Liver (tissue), 9 donors: Measurements from ENCODE around the gene CRYGS. TPM values are rescaled to one million over a fixed set of nuclear protein-coding genes. Genes with fewer than 3 reads are reported as not detected.

Experiments
- DNase-seq: peaks from one replicate; pipeline ENCODE4 v3.0.0-alpha.2; 2017; ENCODE audit warnings: low spot score
- H3K27ac ChIP-seq, 2 donors: one replicate each; pipeline ENCODE4 v1.7.0; 2013; ENCODE audit warnings: inconsistent platforms in 2 of 2, low read length in 2 of 2, control low read depth in 1 of 2, low read depth in 1 of 2, mild to moderate bottlenecking in 1 of 2
- H3K27me3 ChIP-seq, 4 donors: one replicate each; pipeline versions ENCODE4 v1.6.1 to v1.7.0; 2013; ENCODE audit warnings: low read length in 3 of 4, inconsistent platforms in 1 of 4, mild to moderate bottlenecking in 1 of 4, moderate library complexity in 1 of 4; ENCODE audit not compliant: control insufficient read depth in 4 of 4, insufficient read depth in 4 of 4
- H3K36me3 ChIP-seq, 4 donors: one replicate each; pipeline versions ENCODE4 v1.6.1 to v1.7.0; 2013; ENCODE audit warnings: low read length in 3 of 4, mild to moderate bottlenecking in 3 of 4, low read depth in 1 of 4, moderate library complexity in 1 of 4; ENCODE audit not compliant: control insufficient read depth in 4 of 4, insufficient read depth in 3 of 4
- H3K4me1 ChIP-seq, 4 donors: one replicate each; pipeline versions ENCODE4 v1.6.1 to v1.7.0; 2013; ENCODE audit warnings: low read length in 3 of 4, mild to moderate bottlenecking in 3 of 4, moderate library complexity in 1 of 4; ENCODE audit not compliant: control insufficient read depth in 4 of 4, insufficient read depth in 4 of 4
- H3K4me3 ChIP-seq, 3 donors: one replicate each; pipeline versions ENCODE4 v1.6.1 to v1.7.0; 2013; ENCODE audit warnings: low read length in 3 of 3, control low read depth in 1 of 3, low read depth in 1 of 3, mild to moderate bottlenecking in 1 of 3
- H3K9ac ChIP-seq, 2 donors: one replicate each; pipeline ENCODE4 v1.7.0; 2013; ENCODE audit warnings: low read length in 2 of 2, mild to moderate bottlenecking in 2 of 2, moderate library complexity in 2 of 2, control low read depth in 1 of 2, low read depth in 1 of 2
- H3K9me3 ChIP-seq, 4 donors: one replicate each; pipeline versions ENCODE4 v1.6.1 to v1.7.0; 2013; ENCODE audit warnings: low read length in 3 of 4; ENCODE audit not compliant: control insufficient read depth in 4 of 4
- CTCF ChIP-seq: fragments of 150-350 bp; IDR thresholded peaks from 2 replicates; pipeline ENCODE4 v1.5.1; 2017; ENCODE audit warnings: improper control_type of control experiment, low read depth, low read length; ENCODE audit not compliant: missing input control
- EGR1 ChIP-seq, 2 donors: IDR thresholded peaks; 2 replicates each; pipeline ENCODE4 v1.6.1; 2016 to 2018; ENCODE audit warnings: antibody characterized with exemption in 2 of 2, low read depth in 2 of 2
- FOXA1 ChIP-seq: IDR thresholded peaks from 2 replicates; pipeline ENCODE4 v1.6.1; 2016; ENCODE audit warnings: antibody characterized with exemption
- HNF4A ChIP-seq, 2 donors: conservative IDR thresholded peaks; 2 replicates each; pipeline ENCODE4 v1.6.1; 2016; ENCODE audit warnings: antibody characterized with exemption in 2 of 2, mild to moderate bottlenecking in 2 of 2
- HNF4G ChIP-seq: IDR thresholded peaks from 2 replicates; pipeline ENCODE4 v1.6.1; 2016; ENCODE audit warnings: antibody characterized with exemption
- JUND ChIP-seq, 2 donors: IDR thresholded peaks; 2 replicates each; pipeline ENCODE4 v1.6.1; 2016; ENCODE audit warnings: antibody characterized with exemption in 2 of 2
- NR2F2 ChIP-seq: IDR thresholded peaks from 2 replicates; pipeline ENCODE4 v1.6.1; 2016; ENCODE audit warnings: antibody characterized with exemption
- RAD21 ChIP-seq, 2 donors: IDR thresholded peaks; 2 replicates each; pipeline ENCODE4 v1.6.1; 2016; ENCODE audit warnings: antibody characterized with exemption in 2 of 2, mild to moderate bottlenecking in 2 of 2
- RXRA ChIP-seq, 2 donors: IDR thresholded peaks; 2 replicates each; pipeline ENCODE4 v1.6.1; 2017 to 2018; ENCODE audit warnings: antibody characterized with exemption in 2 of 2, mild to moderate bottlenecking in 1 of 2
- SP1 ChIP-seq: IDR thresholded peaks from 2 replicates; pipeline ENCODE4 v1.6.1; 2018; ENCODE audit warnings: antibody characterized with exemption, mild to moderate bottlenecking
- ZBTB33 ChIP-seq: IDR thresholded peaks from 2 replicates; pipeline ENCODE4 v1.6.1; 2016; ENCODE audit warnings: antibody characterized with exemption
- WGBS: extraction: QIAGEN DNeasy Blood & Tissue Kit; methylation state at CpG from one replicate; pipeline ENCODE4 v1.1.7; 2013; 5-methylcytosine and 5-hydroxymethylcytosine counted together
- polyA plus RNA-seq, 2 donors: library from polyadenylated mRNA; stranded (reverse) in 1 of 2; unstranded in 1 of 2; fragments of 200-250 nt in 1 of 2; fragments of >200 nt in 1 of 2; fragmentation: Nextera tagmentation in 1 of 2; extraction: Ambion mirVana in 1 of 2; gene quantifications; one replicate each; pipeline versions ENCODE4 v1.2.1 to v1.2.3, GENCODE V29; 2013 to 2015
- total RNA-seq, 2 donors: library from RNA; depleted of rRNA; stranded (reverse); fragments of >200 nt; gene quantifications; one replicate each; pipeline ENCODE4 v1.2.3, GENCODE V29; 2014
- TF ChIP-seq, protein P1 (sequence below): IDR thresholded peaks from 2 replicates; pipeline ENCODE4 v1.6.1; 2016; ENCODE audit warnings: antibody characterized with exemption
- TF ChIP-seq, protein P2 (sequence below): IDR thresholded peaks from 2 replicates; pipeline ENCODE4 v1.6.1; 2016; ENCODE audit warnings: antibody characterized with exemption
- TF ChIP-seq, protein P3 (sequence below): IDR thresholded peaks from 2 replicates; pipeline ENCODE4 v1.6.1; 2016; ENCODE audit warnings: antibody characterized with exemption, mild to moderate bottlenecking
- donor health status: healthy.
- donor health status: healthy.
- donor health status: healthy.
- donor health status: healthy.
- donor health status: healthy.

Gene CRYGS
- total and polyA plus RNA-seq, 4 donors, result 0.53 to 3.6 (median 1.2) TPM

DNA sequence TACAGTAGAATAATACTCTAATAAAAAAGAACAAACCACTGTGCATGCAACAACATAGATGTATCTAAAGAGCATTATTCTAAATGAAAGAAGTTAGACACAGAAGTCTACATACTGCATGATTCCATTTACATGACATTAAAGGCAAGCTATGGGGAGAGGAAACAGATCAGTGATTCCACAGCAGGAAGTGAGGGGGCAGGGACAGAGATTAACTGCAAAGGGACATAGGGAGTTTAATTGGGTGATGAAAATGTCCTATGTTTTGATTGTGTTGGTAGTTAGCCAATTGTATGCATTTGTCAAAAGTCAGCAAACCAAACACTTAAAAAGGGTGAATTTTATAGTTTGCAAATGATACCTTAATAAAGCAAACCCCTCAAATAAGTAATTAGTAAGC is 13.8 kb downstream of the CRYGS start (continued):
- TF ChIP-seq, protein P1, sequence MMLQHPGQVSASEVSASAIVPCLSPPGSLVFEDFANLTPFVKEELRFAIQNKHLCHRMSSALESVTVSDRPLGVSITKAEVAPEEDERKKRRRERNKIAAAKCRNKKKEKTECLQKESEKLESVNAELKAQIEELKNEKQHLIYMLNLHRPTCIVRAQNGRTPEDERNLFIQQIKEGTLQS, result no peak
- TF ChIP-seq FOXA1 (no peak), NR2F2 (no peak)

GRCh38 chr3:186529201-186529999 is 14.8 kb downstream of the CRYGS start:
- H3K27ac ChIP-seq, result no peak overlapping the region
- DNase-seq, result no peak
- 86% methylated on average over 11 of the region's 11 CpGs for WGBS
- H3K36me3 ChIP-seq, result no peaks in the 10 kb centered on the region
- no peak overlapping the region for H3K4me3 ChIP-seq
- H3K9ac ChIP-seq, result no peak overlapping the region
- H3K27me3 ChIP-seq, result no peaks in the 10 kb centered on the region
- no peaks in the 10 kb centered on the region for H3K9me3 ChIP-seq
- TF ChIP-seq FOXA1, result no peak
- no peak for TF ChIP-seq RAD21 (IDR thresholded peaks at IDR 0.05)
- no peak for TF ChIP-seq HNF4A (conservative IDR thresholded peaks at IDR 0.05)
- TF ChIP-seq JUND (IDR thresholded peaks at IDR 0.05), result no peak
- no peak for TF ChIP-seq SP1
- TF ChIP-seq CTCF, result no peak
- no peak for TF ChIP-seq EGR1 (IDR thresholded peaks at IDR 0.05; ENCODE audit: low read depth in 2 of 2)
- no peak for TF ChIP-seq NR2F2
- no peak for TF ChIP-seq ZBTB33
- TF ChIP-seq, protein P1, result no peak
- no peaks in the 10 kb centered on the region for H3K4me1 ChIP-seq

DNA sequence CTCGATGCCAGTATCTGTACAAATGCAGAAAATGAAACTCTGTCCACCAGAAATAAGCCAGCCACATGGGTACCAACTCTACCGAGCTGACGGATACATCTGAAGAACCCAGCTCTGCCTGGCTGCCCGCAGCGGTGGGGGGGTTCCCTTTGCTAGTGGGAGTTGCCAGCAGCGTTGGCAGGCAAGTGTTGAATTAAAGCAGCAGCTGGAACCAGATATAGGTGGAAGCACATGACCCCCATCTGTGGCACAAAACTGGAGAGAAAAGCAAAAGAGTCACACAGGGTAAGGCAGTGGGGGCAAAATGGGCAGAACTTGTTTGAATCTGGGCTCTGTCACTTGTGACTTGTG is 17.9 kb downstream of the CRYGS start:
- Histone ChIP-seq H3K9ac (no peak overlapping the region), H3K36me3 (no peaks in the 10 kb centered on the region), H3K4me3 (no peak overlapping the region), H3K27ac (no peak overlapping the region), H3K9me3 (no peaks in the 10 kb centered on the region), H3K27me3 (no peaks in the 10 kb centered on the region), H3K4me1 (peaks cover 0 to 4% (median under 1%) of the 10 kb centered on the region in 4 donors)
- no peak for DNase-seq
- WGBS, result 88% methylated on average over 6 of the region's 6 CpGs
- TF ChIP-seq HNF4A (conservative IDR thresholded peaks at IDR 0.05) (no peak), ZBTB33 (no peak), JUND (IDR thresholded peaks at IDR 0.05) (no peak), RAD21 (IDR thresholded peaks at IDR 0.05) (no peak), CTCF (no peak), RXRA (IDR thresholded peaks at IDR 0.05) (no peak), EGR1 (IDR thresholded peaks at IDR 0.05; ENCODE audit: low read depth in 2 of 2) (no peak), HNF4G (no peak)
- TF ChIP-seq, protein P2, sequence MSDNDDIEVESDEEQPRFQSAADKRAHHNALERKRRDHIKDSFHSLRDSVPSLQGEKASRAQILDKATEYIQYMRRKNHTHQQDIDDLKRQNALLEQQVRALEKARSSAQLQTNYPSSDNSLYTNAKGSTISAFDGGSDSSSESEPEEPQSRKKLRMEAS, result no peak
- TF ChIP-seq, protein P1, result no peak
- TF ChIP-seq, protein P3, sequence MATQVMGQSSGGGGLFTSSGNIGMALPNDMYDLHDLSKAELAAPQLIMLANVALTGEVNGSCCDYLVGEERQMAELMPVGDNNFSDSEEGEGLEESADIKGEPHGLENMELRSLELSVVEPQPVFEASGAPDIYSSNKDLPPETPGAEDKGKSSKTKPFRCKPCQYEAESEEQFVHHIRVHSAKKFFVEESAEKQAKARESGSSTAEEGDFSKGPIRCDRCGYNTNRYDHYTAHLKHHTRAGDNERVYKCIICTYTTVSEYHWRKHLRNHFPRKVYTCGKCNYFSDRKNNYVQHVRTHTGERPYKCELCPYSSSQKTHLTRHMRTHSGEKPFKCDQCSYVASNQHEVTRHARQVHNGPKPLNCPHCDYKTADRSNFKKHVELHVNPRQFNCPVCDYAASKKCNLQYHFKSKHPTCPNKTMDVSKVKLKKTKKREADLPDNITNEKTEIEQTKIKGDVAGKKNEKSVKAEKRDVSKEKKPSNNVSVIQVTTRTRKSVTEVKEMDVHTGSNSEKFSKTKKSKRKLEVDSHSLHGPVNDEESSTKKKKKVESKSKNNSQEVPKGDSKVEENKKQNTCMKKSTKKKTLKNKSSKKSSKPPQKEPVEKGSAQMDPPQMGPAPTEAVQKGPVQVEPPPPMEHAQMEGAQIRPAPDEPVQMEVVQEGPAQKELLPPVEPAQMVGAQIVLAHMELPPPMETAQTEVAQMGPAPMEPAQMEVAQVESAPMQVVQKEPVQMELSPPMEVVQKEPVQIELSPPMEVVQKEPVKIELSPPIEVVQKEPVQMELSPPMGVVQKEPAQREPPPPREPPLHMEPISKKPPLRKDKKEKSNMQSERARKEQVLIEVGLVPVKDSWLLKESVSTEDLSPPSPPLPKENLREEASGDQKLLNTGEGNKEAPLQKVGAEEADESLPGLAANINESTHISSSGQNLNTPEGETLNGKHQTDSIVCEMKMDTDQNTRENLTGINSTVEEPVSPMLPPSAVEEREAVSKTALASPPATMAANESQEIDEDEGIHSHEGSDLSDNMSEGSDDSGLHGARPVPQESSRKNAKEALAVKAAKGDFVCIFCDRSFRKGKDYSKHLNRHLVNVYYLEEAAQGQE, result no peak
